ENCODE measurements around the gene CDH11.

DNA sequence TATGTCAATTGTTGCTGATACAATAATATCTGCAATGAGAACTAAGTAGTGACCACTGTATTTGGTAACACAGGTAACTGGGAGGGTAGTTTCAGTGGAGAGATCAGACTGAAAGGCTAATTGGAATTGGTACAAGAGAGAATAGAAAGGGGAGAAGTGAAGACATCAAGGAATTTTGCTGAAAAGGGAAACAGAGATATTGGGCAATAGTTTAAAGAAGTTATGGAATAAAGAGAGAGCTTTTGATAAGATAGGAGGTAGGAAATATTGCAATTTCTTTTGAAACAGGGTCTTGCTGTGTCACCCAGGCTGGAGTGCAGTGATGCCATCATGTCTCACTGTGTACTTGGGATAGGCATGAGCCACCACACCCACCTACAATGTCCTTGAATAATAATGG lies 26.9 kb upstream of the CDH11 start:
- no peak for TF ChIP-seq POLR2A (IDR thresholded peaks at IDR 0.05)
- TF ChIP-seq, protein P1, sequence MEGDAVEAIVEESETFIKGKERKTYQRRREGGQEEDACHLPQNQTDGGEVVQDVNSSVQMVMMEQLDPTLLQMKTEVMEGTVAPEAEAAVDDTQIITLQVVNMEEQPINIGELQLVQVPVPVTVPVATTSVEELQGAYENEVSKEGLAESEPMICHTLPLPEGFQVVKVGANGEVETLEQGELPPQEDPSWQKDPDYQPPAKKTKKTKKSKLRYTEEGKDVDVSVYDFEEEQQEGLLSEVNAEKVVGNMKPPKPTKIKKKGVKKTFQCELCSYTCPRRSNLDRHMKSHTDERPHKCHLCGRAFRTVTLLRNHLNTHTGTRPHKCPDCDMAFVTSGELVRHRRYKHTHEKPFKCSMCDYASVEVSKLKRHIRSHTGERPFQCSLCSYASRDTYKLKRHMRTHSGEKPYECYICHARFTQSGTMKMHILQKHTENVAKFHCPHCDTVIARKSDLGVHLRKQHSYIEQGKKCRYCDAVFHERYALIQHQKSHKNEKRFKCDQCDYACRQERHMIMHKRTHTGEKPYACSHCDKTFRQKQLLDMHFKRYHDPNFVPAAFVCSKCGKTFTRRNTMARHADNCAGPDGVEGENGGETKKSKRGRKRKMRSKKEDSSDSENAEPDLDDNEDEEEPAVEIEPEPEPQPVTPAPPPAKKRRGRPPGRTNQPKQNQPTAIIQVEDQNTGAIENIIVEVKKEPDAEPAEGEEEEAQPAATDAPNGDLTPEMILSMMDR (IDR thresholded peaks at IDR 0.05) = no peak

Data from sigmoid colon (tissue), 3 donors.